NB4 (cell line): ENCODE data around the gene B4GALT3.

Experiments
- POLR2A ChIP-seq: IDR thresholded peaks from 2 replicates; pipeline ENCODE4 v1.6.1; 2011; ENCODE audit warnings: mild to moderate bottlenecking; ENCODE audit not compliant: insufficient read length; ENCODE audit errors: extremely low read depth
- TF ChIP-seq, protein P1 (sequence below): IDR thresholded peaks from one replicate; pipeline ENCODE4 v1.5.1; 2012; ENCODE audit warnings: low read depth, low read length

- TF ChIP-seq POLR2A: no peak
- TF ChIP-seq, protein P1, sequence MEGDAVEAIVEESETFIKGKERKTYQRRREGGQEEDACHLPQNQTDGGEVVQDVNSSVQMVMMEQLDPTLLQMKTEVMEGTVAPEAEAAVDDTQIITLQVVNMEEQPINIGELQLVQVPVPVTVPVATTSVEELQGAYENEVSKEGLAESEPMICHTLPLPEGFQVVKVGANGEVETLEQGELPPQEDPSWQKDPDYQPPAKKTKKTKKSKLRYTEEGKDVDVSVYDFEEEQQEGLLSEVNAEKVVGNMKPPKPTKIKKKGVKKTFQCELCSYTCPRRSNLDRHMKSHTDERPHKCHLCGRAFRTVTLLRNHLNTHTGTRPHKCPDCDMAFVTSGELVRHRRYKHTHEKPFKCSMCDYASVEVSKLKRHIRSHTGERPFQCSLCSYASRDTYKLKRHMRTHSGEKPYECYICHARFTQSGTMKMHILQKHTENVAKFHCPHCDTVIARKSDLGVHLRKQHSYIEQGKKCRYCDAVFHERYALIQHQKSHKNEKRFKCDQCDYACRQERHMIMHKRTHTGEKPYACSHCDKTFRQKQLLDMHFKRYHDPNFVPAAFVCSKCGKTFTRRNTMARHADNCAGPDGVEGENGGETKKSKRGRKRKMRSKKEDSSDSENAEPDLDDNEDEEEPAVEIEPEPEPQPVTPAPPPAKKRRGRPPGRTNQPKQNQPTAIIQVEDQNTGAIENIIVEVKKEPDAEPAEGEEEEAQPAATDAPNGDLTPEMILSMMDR: no peak
These were observed 4.9 kb upstream of the B4GALT3 start for GRCh38 chr1:161182214-161182613.
